GOT3 (cell line): ENCODE measurements around the gene LRCOL1.

Source experiments
- DNase-seq: peaks from one replicate; lab custom pipeline; 2025; ENCODE audit warnings: mixed read lengths; lab: John Stamatoyannopoulos, UW

The LRCOL1 gene

GRCh38 chr12:132562489-132563021 is 47.8 kb downstream of the LRCOL1 start:
- DNase-seq: no peak

GRCh38 chr12:132561427-132562156 is 48.8 kb downstream of the LRCOL1 start:
- DNase-seq: no peak

GRCh38 chr12:132560614-132561426 is 49.6 kb downstream of the LRCOL1 start:
- DNase-seq: no peak

GRCh38 chr12:132560364-132560613 is 50.1 kb downstream of the LRCOL1 start:
- DNase-seq: no peak

- no peak for DNase-seq
Measured at GRCh38 chr12:132559652-132560363, 50.6 kb downstream of the LRCOL1 start.

- DNase-seq: no peak
Measured at GRCh38 chr12:132558861-132559623, 51.3 kb downstream of the LRCOL1 start.

- no peak for DNase-seq
Measured at GRCh38 chr12:132558042-132558856, 52.1 kb downstream of the LRCOL1 start.

- no peak for DNase-seq
Measured at GRCh38 chr12:132557291-132558015, 52.9 kb downstream of the LRCOL1 start.

- no peak for DNase-seq
Measured at GRCh38 chr12:132556801-132557200, 53.6 kb downstream of the LRCOL1 start.

- no peak for DNase-seq
Measured at GRCh38 chr12:132556216-132556615, 54.2 kb downstream of the LRCOL1 start.

- DNase-seq: no peak
Measured at GRCh38 chr12:132555686-132556085, 54.7 kb downstream of the LRCOL1 start.

GRCh38 chr12:132554845-132555630 is 55.3 kb downstream of the LRCOL1 start:
- no peak for DNase-seq
